PFSK-1 (cell line): ENCODE data around the gene EME1.

Experiments used
- FOXP2 ChIP-seq: optimal IDR thresholded peaks from 2 replicates; pipeline ENCODE3; 2011; ENCODE audit warnings: borderline replicate concordance, control low read depth, inconsistent platforms; ENCODE audit not compliant: insufficient read depth; ENCODE audit errors: extremely low read length, extremely low read depth
- POLR2AphosphoS5 ChIP-seq: IDR thresholded peaks from 2 replicates; pipeline ENCODE4 v1.6.1; 2012; ENCODE audit warnings: low read depth, mild to moderate bottlenecking, control low read depth, low read length, moderate library complexity
- SIN3A ChIP-seq: IDR thresholded peaks from 2 replicates; pipeline ENCODE4 v1.6.1; 2012; ENCODE audit warnings: mild to moderate bottlenecking, low read length, moderate library complexity, borderline replicate concordance; ENCODE audit not compliant: insufficient read depth
- TAF1 ChIP-seq: IDR thresholded peaks from 2 replicates; pipeline ENCODE4 v1.6.1; 2012; ENCODE audit warnings: low read length, control low read depth, borderline replicate concordance; ENCODE audit not compliant: insufficient read depth
- TF ChIP-seq, protein P1 (sequence below), 2 experiments: IDR thresholded peaks; 2 replicates each; pipeline versions ENCODE4 v1.6.1 to v1.8.0; 2011 to 2012; ENCODE audit warnings: low read depth in 2 of 2, low read length in 2 of 2, control low read depth in 1 of 2, inconsistent platforms in 1 of 2, mild to moderate bottlenecking in 1 of 2, moderate library complexity in 1 of 2; ENCODE audit not compliant: insufficient read depth in 1 of 2

EME1 gene

DNA sequence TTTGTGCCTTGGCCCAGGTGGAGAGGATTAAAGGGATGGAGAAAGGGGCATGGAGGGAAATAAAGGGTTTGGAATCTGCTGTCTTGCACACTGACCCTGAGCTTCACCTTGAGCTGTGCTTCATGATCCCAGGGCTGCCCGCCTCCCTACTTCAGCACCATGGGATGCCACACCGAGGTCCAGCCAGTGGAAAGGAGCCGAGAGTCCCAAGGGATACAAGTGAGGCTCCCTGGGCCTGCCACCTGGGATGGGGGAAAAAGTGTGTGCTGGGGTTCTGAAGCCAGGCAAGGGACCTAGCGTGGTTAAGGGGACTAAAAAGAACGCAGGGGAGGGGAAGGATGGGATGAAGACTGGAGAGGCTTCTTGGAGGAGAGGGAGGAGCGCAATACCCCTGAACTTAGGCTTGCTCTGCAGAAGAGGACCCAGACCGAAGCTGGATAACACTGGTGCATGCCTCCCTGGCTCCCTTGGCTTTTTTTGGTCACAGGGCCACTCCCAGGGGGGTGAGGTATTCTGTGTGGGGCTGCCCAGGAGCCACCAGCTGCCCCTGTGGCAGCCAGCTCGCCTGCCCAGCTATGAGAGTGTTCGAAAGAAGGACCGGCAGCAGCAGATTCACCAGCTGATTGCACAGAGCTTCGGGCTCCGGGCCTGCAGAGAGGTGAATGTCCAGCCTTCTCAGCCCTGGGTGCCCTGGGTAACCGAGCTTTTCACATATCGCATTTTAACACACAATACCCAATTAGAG, 7.2 kb upstream of the EME1 start:
- TF ChIP-seq FOXP2 (no peak), TAF1 (no peak), POLR2AphosphoS5 (no peak), SIN3A (no peak)
- TF ChIP-seq, protein P1, sequence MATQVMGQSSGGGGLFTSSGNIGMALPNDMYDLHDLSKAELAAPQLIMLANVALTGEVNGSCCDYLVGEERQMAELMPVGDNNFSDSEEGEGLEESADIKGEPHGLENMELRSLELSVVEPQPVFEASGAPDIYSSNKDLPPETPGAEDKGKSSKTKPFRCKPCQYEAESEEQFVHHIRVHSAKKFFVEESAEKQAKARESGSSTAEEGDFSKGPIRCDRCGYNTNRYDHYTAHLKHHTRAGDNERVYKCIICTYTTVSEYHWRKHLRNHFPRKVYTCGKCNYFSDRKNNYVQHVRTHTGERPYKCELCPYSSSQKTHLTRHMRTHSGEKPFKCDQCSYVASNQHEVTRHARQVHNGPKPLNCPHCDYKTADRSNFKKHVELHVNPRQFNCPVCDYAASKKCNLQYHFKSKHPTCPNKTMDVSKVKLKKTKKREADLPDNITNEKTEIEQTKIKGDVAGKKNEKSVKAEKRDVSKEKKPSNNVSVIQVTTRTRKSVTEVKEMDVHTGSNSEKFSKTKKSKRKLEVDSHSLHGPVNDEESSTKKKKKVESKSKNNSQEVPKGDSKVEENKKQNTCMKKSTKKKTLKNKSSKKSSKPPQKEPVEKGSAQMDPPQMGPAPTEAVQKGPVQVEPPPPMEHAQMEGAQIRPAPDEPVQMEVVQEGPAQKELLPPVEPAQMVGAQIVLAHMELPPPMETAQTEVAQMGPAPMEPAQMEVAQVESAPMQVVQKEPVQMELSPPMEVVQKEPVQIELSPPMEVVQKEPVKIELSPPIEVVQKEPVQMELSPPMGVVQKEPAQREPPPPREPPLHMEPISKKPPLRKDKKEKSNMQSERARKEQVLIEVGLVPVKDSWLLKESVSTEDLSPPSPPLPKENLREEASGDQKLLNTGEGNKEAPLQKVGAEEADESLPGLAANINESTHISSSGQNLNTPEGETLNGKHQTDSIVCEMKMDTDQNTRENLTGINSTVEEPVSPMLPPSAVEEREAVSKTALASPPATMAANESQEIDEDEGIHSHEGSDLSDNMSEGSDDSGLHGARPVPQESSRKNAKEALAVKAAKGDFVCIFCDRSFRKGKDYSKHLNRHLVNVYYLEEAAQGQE (IDR thresholded peaks at IDR 0.05; ENCODE audit: insufficient read depth in 1 of 2, low read depth in 2 of 2, low read length in 2 of 2): no peak

- no peak for TF ChIP-seq POLR2AphosphoS5
- TF ChIP-seq, protein P1 (IDR thresholded peaks at IDR 0.05; ENCODE audit: insufficient read depth in 1 of 2, low read depth in 2 of 2, low read length in 2 of 2): no peak
Measured at GRCh38 chr17:50367401-50367800, 5.6 kb upstream of the EME1 start.

DNA sequence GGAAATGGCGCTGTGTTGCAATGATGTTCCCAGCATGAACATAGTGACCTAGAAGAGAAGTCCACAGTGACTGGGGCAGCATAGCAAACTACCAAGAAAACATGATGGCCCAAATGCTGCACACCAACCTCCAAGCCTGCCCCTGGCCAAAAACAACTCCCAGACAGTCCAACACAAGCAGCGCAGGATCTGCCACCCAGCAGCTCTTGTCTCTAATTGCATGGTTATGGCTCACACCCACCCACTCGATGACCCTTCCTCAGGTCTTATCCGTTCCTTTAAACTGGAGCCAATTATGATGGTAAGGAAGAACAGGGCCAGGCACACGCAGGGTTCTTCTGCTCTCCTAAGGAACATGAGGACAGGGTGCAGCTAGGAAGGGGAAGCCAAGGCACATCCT, 3.0 kb upstream of the EME1 start:
- no peak for TF ChIP-seq FOXP2
- no peak for TF ChIP-seq POLR2AphosphoS5
- TF ChIP-seq SIN3A: no peak
- TF ChIP-seq, protein P1 (IDR thresholded peaks at IDR 0.05; ENCODE audit: insufficient read depth in 1 of 2, low read depth in 2 of 2, low read length in 2 of 2): no peak
- TF ChIP-seq TAF1: no peak

DNA sequence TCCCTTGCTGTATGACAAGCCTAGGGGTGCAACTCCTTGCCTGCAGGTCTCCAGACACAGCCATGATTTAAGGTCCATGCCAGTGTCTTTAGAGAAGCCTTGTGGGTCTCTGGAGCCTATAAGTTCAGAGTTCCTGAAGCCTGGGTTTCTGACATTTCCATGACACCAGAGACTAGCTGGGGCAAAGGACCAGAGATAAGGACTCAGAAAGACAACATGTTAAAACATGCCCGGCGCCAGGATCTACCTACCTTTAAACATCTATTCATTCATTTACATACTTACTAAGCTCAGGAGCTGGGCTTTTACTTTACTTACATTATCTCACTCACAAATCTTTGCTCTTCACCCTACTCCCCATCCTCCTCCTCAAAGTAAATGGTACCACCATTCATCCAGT, 1.5 kb upstream of the EME1 start:
- no peak for TF ChIP-seq SIN3A
- TF ChIP-seq FOXP2: no peak
- TF ChIP-seq, protein P1 (IDR thresholded peaks at IDR 0.05; ENCODE audit: insufficient read depth in 1 of 2, low read depth in 2 of 2, low read length in 2 of 2): no peak
- no peak for TF ChIP-seq TAF1

- TF ChIP-seq TAF1 (no peak), SIN3A (no peak), FOXP2 (no peak), POLR2AphosphoS5 (no peak)
- TF ChIP-seq, protein P1 (IDR thresholded peaks at IDR 0.05; ENCODE audit: insufficient read depth in 1 of 2, low read depth in 2 of 2, low read length in 2 of 2): no peak
Measured at GRCh38 chr17:50372222-50372757, 739 bp upstream of the EME1 start.
